HG03521 (cell line): Measurements from ENCODE around the gene C19orf47.
"Not testable (repeated sequence)": the region's sequence is repeated elsewhere in the genome, so short reads cannot be mapped to it uniquely, and the experiment has no call there.

Experiments
- ATAC-seq: cut with Tn5 transposase; IDR thresholded peaks from one replicate; pipeline ENCODE4 v1.9.1; 2021; ENCODE audit warnings: mild to moderate bottlenecking, moderate library complexity; ENCODE audit not compliant: unreplicated experiment

The C19orf47 gene

DNA sequence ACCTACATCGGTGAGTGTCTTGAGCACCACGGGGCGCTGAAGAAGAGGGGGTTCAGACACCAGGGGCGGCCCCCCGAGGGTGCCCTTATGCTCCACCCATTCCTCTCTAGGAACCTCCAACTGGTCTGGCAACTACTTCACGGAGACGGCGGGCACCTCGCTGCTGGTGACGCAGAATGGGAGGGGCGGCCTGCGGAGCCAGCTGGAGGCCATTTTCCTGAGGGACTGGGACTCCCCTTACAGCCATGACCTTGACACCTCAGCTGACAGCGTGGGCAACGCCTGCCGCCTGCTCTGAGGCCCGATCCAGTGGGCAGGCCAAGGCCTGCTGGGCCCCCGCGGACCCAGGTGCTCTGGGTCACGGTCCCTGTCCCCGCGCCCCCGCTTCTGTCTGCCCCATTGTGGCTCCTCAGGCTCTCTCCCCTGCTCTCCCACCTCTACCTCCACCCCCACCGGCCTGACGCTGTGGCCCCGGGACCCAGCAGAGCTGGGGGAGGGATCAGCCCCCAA is 29.7 kb upstream of the C19orf47 start:
- ATAC-seq: no peak

DNA sequence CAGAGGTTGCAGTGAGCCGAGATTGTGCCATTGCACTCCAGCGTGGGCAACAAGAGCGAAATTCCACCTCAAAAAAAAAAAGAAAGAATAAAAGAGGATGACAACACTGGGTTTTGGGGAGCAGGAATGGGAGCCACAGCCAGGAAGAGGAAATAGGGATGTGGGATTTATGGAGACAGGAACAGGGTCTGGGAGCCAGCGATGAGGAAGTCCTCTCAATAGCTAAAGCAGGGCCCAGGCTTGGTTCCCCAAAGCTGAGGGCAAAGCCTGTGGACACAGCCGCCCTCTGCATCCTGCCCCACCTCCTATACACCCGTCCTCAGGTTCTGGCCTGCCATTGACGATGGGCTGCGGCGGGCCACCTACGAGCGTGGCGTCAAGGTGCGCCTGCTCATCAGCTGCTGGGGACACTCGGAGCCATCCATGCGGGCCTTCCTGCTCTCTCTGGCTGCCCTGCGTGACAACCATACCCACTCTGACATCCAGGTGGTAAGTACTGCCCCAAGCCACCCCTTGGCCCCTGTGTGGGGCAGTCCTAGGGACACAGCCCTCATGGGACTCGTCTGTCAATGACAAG is 28.2 kb upstream of the C19orf47 start:
- ATAC-seq: no peak

DNA sequence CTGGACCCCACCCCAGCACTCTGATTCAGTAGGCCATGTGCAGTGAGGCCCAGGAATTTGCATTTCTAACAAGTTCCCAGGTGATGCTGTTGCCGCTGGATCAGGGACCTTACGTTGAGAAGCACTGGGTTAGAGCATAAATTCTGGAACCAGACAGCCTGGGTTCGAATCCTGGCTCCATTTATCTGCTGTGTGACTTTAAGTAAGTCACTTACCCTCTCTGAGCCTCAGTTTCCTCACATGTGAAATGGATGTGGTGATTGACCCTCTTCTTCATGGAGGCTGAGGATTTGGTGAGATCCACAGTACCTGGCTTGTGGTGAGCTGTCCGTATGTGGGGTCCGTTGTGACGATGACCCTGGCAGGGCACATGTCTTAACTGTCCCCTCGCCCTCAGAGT is 25.9 kb upstream of the C19orf47 start:
- no peak for ATAC-seq

DNA sequence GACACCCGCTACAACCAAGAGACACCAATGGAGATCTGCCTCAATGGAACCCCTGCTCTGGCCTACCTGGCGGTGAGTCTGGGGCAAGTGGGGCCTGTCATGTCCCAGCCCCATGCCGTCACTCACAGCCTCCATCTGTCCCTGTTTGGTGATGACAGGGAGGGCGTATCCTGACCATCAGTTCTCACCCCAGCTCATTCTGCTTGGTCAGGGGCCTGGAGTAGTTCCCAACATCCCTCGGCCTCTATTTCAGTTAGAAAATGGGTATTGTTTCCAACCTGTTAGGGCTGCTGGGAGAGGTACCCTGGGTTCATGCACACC is 23.6 kb upstream of the C19orf47 start:
- no peak for ATAC-seq

DNA sequence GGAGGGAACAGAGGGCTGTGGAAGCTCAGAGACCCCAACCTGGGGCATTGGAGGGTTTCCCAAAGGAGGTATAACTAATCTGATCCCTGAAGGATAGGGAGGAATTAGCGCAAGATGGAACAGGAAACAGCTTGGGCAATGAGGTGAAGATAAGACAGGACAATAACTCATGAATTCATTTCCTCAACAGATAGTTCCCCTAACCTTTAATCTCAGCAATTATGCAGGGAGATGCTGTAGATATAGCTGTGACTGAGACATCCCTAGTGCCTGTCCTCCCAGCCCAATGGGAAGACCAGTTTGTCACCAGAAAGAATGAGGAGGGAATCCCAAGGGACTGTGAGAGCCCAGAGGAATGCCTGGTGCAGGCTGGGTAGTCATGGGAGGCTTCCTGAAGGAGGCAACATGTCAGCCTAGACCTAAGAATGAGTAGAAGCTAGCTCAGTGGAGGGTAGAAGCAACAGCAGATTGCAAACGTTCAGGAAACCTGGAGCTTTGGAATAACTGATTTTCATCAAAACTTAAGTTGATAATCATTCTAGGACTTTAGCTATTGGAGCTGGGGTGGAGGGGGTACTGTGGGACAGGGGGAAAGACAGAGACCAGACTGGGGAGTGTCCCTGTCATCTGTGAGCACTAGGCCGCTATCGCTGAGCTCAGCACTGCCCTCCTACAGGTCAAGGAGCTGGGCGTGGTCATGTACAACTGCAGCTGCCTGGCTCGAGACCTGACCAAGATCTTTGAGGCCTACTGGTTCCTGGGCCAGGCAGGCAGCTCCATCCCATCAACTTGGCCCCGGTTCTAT is 23.0 kb upstream of the C19orf47 start:
- ATAC-seq: no peak

DNA sequence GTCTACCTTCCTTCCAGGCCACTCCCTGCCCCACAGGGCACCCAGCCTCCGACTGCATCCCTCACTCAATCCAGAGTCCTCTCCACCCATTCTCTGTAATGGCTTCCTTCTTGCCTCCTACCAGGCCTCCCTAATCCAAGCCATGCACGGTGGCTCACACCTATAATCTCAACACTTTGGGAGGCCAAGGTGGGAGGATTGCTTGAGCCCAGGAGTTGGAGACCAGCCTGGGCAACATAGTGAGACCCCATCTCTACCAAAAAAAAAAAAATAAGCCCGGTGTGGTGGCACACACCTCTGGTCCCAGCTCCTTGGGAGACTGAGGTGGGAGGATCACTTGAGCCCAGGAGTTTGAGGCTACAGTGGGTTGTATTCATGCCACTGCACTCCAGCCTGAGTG is 22.1 kb upstream of the C19orf47 start:
- ATAC-seq: not testable (repeated sequence)

DNA sequence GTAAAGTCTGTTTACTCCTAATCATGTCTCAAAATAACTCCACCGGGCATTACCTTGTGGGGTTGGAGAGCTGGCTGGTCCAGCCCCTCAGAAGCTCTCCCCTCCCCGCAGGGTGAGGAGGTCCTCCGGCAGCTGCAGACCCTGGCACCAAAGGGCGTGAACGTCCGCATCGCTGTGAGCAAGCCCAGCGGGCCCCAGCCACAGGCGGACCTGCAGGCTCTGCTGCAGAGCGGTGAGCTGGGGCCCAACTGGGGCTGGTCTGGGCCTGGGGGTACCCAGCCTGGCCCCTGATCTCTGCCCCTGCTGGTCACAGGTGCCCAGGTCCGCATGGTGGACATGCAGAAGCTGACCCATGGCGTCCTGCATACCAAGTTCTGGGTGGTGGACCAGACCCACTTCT is 21.6 kb upstream of the C19orf47 start:
- no peak for ATAC-seq

DNA sequence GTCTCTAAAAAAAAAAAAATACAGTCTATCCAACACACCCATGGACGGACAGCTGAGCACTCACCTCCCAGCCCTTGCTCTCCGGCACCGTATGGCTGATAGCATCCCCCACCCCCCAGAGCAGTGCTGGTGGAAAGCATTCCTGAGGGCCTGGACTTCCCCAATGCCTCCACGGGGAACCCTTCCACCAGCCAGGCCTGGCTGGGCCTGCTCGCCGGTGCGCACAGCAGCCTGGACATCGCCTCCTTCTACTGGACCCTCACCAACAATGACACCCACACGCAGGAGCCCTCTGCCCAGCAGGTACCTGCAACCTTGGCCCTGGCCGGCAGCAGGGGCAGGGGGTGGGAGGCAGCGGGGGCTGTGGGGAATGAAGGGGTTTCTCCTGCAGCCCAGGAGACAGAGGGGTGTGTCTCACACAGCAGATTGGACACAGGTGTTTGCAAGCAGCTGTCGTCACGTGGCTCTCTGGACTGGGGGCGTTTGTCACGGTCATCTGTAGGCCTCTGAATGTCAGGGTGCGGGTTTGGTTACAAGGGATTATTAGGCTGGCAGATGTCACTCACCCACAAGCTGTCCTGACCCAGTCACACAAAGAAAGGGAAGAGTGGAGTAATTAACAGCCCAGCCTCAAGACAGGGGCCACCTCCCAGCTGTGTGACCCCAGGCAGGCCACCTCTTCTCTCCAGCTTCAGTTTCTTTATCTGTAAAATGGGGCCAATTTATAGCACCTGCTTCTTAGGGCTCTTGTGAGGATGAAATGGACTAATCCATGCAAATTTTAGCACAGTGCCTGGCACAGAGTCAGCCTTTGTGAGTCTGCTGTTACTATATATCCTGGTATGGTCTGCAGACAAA is 19.6 kb upstream of the C19orf47 start:
- no peak for ATAC-seq

DNA sequence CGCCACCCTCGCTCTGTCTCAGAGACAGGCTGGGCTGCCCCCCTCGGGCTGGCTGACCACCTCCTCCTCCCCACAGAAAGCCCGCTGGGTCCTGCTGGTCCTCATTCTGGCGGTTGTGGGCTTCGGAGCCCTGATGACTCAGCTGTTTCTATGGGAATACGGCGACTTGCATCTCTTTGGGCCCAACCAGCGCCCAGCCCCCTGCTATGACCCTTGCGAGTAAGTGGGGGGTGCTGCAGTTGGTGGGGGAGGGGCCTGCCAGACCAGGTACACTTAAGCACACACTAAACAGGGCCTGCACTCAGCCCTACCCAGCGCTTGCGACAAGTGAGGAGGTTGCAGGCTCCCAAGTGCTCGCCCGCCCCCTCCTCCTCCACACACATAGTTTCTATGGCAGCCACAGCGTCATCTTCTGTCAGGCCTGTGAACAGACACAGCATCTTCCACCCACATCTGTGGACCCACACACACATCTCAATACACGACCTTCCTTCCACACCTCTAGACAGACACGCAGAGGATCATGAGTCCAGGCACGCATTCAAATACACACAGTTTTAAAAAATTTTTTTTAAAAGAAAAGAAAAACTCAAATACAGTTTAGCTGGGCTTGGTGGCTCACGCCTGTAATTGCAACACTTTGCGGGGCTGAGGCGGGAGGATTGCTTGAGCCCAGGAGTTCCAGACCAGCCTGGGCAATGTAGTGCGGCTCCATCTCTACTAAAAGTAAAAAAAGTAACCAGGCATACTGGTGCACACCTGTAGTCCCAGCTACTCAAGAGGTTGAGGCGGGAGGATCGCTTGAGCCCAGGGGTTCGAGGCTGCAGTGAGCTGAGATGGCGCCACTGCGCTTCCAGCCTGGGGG is 18.7 kb upstream of the C19orf47 start:
- no peak for ATAC-seq

DNA sequence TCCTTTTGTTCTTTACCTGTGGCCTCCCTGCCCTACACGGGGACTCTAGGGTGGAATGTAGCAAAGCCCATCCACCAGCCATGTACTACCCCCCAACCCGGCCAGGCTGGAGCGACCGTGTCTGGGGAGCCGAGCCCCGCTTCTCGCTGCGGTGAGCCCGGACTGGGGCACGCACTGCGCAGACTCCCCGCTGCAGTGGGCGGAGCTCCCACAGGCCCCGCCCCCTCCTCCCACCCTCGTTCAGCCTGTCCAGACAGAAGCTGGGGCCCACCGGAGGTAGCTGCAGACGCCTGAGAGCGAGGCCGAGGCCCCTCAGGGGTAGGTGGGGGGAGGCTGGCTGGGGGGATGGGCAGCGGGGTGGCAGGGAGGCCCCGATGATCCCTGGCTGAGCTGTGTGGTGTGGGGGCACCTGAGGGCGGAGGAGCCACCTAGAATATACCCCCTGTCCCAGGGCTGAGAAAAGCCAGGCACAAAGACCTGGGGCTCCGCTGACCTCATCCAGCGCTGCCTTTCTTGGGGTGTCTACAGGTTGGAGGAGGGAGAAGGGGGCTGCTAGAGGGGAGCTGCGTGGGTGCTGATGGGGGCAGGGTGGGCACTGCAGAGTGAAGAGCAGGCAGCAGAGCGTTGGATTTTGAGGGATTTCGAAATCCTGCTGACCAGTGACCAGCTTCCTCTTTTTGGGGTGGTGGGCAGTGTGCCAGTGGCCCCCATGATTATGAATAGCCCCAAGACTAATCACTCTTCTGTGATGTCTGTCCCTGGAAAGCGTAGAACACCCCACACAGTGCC is 17.6 kb upstream of the C19orf47 start:
- ATAC-seq: no peak

DNA sequence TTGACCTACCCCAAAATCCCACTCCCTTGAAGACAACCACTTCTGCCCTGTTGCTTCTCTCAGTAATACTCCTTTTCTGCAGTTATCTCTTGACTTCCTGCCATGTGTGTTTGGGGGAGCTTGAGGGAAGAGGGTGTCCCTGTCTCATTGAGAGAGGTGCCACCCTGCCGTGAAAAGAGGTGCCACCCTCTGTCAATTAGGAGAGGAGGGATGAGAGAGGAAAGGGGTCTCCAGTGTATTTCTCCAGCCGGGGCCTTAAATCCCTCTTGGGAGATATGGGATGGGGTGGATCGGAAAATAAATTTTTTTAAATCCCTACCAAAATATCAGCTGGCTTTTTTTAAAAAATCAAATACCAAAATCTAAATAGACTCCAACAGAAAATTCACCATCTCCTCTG is 16.8 kb upstream of the C19orf47 start:
- ATAC-seq: no peak

DNA sequence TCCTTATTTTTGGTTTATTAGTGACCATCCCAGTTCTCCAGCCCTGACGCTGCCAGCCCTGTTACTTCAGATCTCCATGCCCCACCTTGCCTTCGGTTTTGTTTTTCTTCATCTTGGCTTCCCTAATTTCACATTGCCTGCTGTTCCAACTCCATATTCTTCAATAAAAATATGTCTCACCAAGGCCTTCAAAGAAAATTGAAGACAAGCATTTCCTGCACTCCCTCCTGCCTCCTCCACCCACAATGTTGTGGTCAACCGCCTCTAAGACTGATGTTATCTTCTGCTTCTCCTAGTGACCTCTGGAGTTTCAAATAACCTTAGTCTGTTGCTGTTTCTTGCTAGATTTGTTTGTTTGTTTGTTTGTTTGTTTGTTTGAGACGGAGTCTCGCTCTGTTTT is 14.9 kb upstream of the C19orf47 start:
- no peak for ATAC-seq

DNA sequence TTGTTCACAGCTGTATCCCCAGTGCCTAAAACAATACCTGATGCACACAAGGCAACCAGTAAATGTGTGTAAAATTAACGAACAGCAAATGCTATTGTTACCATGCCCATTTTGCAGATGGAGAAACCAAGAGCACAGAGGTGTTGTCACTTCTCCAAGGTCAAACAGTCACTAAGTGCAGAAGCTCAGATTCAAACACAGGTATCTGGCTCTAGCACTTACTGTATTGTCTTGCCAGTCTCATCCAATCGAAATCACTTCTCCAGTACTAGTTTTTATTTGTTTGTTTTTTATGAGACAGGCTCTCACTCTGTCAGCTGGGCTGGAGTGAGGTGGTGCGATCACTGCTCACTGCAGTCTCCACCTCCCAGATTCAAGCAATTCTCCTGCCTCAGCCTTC is 14.0 kb upstream of the C19orf47 start:
- no peak for ATAC-seq

DNA sequence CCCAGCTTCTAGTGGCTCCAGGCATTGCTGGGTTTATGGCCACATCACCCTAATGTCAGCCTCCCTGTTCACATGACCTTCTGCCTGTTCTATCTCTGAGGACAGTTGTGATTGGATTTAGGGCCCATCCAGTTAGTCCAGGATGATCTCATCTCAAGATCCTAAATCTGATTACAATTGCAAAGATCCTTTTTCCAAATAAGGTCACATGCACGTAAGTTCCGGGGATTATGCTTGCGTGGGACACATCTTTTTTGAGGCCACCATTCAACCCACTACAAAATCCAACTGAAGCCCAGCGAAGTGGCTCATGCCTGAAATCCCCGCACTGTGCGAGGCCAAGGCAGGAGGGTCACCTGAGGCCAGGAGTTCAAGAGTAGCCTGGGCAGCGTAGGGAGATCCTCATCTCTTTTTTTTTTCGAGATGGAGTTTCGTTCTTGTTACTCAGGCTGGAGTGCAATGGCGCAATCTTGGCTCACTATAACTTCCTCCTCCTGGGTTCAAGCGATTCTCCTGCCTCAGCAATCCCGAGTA is 12.6 kb upstream of the C19orf47 start:
- ATAC-seq: no peak

DNA sequence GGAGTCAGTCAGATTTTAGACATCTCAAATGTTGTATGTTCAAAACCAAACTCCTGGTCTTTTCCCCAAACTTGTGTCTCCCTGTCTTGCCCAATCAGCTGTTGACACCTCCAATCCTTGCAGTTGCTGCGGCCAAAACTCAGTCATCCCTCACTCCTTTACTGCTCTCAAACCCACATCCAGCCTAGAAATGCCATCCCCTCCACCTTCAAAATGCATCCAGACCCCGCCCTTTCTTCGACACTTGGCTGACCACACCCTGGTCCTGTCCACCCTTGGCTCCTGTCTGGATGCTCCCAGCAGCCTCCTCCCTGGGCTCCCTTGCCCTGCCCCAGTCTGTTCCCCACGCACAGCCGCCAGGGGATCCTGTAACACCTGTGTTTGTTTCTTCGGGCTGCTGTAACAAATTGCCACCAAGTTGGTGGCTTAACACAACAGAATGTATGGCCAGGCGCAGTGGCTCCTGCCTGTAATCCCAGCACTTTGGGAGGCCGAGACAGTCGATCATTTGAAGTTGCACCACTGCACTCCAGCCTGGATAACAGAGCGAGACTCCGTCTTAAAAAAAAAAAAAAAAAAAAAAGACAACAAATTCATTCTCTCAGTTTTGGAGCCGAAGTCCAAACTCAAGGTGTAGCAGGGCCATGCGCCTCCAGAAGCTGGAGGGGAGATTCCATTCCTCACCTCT is 12.0 kb upstream of the C19orf47 start:
- no peak for ATAC-seq

DNA sequence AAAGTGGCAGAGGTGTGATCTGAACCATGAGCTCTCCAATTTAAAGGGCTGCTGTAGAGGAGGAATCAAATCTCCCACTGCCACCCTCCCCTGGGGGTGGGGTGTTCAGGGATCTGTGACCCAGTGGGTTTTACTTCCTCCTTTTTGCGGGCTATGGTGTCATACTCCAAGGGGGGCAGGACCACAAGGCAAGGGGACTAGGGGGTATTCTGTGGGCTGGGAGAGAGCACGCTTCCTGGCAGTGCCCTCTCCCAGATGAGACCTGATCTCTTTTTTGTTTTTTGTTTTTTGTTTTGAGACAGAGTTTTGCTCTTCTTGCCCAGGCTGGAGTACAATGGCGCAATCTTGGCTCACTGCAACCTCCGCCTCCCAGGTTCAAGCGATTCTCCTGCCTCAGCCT is 10.6 kb upstream of the C19orf47 start:
- no peak for ATAC-seq

DNA sequence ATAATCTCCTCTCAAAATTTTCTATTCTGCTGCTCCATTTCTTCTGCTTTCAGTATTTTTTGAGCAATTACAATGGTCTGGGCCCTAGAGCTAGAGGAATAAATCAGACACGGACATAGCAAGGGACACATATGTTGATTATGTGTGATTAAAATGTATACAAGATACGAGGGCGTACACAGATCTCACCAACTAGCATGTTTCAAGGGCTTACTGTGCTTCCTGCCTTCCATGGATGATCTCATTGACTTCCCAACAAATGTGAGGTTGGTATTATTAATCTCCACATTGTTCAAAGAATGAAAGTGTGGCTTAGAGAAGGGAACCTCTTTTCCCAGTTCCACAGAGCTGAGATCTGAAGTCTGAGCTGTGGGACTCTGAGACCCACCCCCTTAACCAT is 9.4 kb upstream of the C19orf47 start:
- no peak for ATAC-seq

DNA sequence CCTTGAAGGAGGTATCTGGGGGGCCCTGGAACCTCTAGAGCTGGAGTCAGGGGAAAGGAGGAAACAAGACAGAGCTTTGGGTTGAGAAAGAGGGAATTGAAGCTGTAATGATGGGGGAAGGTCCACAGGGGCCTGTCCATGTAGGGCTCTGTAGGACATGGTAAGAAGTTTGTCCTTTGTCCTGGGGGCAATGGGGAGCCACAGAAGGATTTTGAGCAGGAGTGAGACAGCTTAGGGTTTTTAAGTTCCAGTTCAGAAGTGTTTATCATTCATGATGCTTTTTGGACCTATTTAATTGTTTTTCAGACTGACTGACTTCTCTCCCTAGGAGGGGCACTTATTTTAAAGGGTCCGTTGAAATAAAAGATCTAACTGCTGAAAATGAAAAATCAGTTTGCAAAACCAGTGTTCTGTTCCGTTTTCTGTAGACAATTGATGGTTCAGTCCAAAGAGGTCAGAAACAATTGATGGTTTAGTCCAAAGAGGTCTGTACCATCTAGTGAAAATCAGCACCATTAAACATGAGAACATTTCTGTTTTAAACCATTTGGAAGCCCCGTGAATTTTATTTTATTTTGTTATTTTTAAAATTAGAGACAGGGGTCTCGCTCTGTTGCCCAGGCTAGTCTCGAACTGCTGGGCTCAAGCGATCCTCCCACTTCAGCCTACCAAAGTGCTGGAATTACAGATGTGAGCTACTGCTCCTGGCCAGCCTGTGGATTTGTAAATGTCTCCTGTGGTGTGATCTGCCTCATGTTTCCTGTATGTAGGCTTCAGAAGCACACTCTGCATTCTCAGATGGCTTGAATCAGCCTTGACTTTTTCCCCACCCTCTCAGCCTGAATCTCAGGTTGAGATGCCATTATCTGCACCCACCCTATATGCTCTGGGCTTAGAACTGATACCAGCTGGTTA is 8.7 kb upstream of the C19orf47 start:
- no peak for ATAC-seq
